H1 (cell line): Measurements from ENCODE around the gene ABCA6. TPM values are rescaled to one million over a fixed set of nuclear protein-coding genes. Genes with fewer than 3 reads are reported as not detected.

Experiments used
- CTCF ChIA-PET: fragments of 300-600 bp; sonication (Branson Sonifier 250); formaldehyde crosslinking; loops from one replicate; lab custom pipeline; 2021; ENCODE audit not compliant: partially characterized antibody; lab: Charles Lee
- POLR2A ChIA-PET: fragments of 300-600 bp; sonication (Branson Sonifier 250); formaldehyde crosslinking; loops from one replicate; lab custom pipeline; 2021; ENCODE audit warnings: inconsistent platforms; ENCODE audit not compliant: partially characterized antibody; lab: Charles Lee
- DNase-seq, 2 experiments: peaks; one replicate each; pipeline versions ENCODE4 v3.0.0 to v3.0.0-alpha.2; 2010 to 2022; ENCODE audit warnings: low spot score in 2 of 2, low read depth in 1 of 2, mixed read lengths in 1 of 2
- FAIRE-seq: peaks from 2 replicates; lab custom pipeline; 2011; peaks lifted over from hg19 to GRCh38; lab: Jason Lieb, UNC
- H2AFZ ChIP-seq: 2 replicates; pipeline ENCODE4 v1.8.1; 2012; ENCODE audit warnings: low read length, inconsistent platforms
- H2AK5ac ChIP-seq: 2 replicates; pipeline ENCODE4 v1.6.1; 2013; ENCODE audit warnings: low read depth, low read length
- H2BK120ac ChIP-seq: replicated peaks from 2 replicates; pipeline ENCODE3; 2013; ENCODE audit warnings: low read depth, low read length, inconsistent platforms
- H2BK12ac ChIP-seq: 2 replicates; pipeline ENCODE4 v1.6.1; 2013; ENCODE audit warnings: low read depth, low read length
- H2BK15ac ChIP-seq: 2 replicates; pipeline ENCODE4 v1.6.1; 2013; ENCODE audit warnings: low read length
- H2BK20ac ChIP-seq: 2 replicates; pipeline ENCODE4 v1.6.1; 2013; ENCODE audit warnings: low read length
- H2BK5ac ChIP-seq: 2 replicates; pipeline ENCODE4 v1.6.1; 2013; ENCODE audit warnings: low read depth, low read length
- H3K14ac ChIP-seq: 2 replicates; pipeline ENCODE4 v1.6.1; 2013; ENCODE audit warnings: inconsistent platforms; ENCODE audit not compliant: insufficient read length
- H3K18ac ChIP-seq: 2 replicates; pipeline ENCODE4 v1.6.1; 2013; ENCODE audit warnings: low read length; ENCODE audit errors: extremely low read depth
- H3K23ac ChIP-seq: 2 replicates; pipeline ENCODE4 v1.6.1; 2013; ENCODE audit warnings: inconsistent platforms; ENCODE audit not compliant: insufficient read length
- H3K23me2 ChIP-seq: 2 replicates; pipeline ENCODE4 v1.6.1; 2013; ENCODE audit warnings: low read depth, low read length
- H3K27ac ChIP-seq: 2 replicates; pipeline ENCODE4 v1.6.1; 2011; ENCODE audit warnings: low read depth, low read length, inconsistent platforms
- H3K27me3 ChIP-seq, 4 experiments: replicated peaks in 1 of 4; 1 replicate in 1 of 4; 2 replicates in 3 of 4; pipeline versions ENCODE4 v1.6.1 to v1.8.1; 2011 to 2013; ENCODE audit warnings: low read length in 3 of 4, mild to moderate bottlenecking in 3 of 4, inconsistent platforms in 2 of 4, mixed read lengths in 2 of 4, moderate library complexity in 1 of 4; ENCODE audit not compliant: control insufficient read depth in 3 of 4, insufficient read depth in 3 of 4; ENCODE audit errors: extremely low read depth in 1 of 4
- H3K36me3 ChIP-seq, 4 experiments: 2 replicates each; pipeline versions ENCODE4 v1.6.1 to v1.8.1; 2011 to 2013; ENCODE audit warnings: mild to moderate bottlenecking in 4 of 4, low read length in 3 of 4, moderate library complexity in 2 of 4, control low read depth in 1 of 4, inconsistent platforms in 1 of 4; ENCODE audit not compliant: insufficient read depth in 4 of 4, control insufficient read depth in 2 of 4
- H3K4ac ChIP-seq: replicated peaks from 2 replicates; pipeline ENCODE3; 2013; ENCODE audit warnings: low read length, low read depth, mixed read lengths, inconsistent platforms; ENCODE audit not compliant: insufficient read length
- H3K4me1 ChIP-seq, 4 experiments: replicated peaks in 1 of 4; 1 replicate in 1 of 4; 2 replicates in 3 of 4; pipeline versions ENCODE4 v1.6.1 to v1.8.1; 2011 to 2013; ENCODE audit warnings: low read length in 3 of 4, inconsistent platforms in 2 of 4, mixed read lengths in 1 of 4; ENCODE audit not compliant: insufficient read depth in 4 of 4, control insufficient read depth in 3 of 4
- H3K4me2 ChIP-seq, 2 experiments: 2 replicates each; pipeline versions ENCODE4 v1.6.1 to v1.8.1; 2011 to 2013; ENCODE audit warnings: low read depth in 2 of 2, low read length in 2 of 2, control low read depth in 1 of 2, inconsistent platforms in 1 of 2, mild to moderate bottlenecking in 1 of 2; ENCODE audit not compliant: insufficient read depth in 1 of 2
- H3K4me3 ChIP-seq, 4 experiments: fragments of 200-600, 300-600 bp in 1 of 4; sonication (generic), shearing (Covaris generic), sonication (Bioruptor Twin) in 1 of 4; 2 replicates each; pipeline versions ENCODE4 v1.5.1 to v1.8.1; 2011 to 2016; ENCODE audit warnings: low read length in 4 of 4, low read depth in 3 of 4, control low read depth in 2 of 4, inconsistent platforms in 2 of 4, mild to moderate bottlenecking in 2 of 4, mixed read lengths in 1 of 4, moderate library complexity in 1 of 4; ENCODE audit not compliant: insufficient read depth in 2 of 4; ENCODE audit errors: extremely low read depth in 1 of 4
- H3K56ac ChIP-seq: replicated peaks from 2 replicates; pipeline ENCODE3; 2013; ENCODE audit warnings: low read depth, mild to moderate bottlenecking, mixed read lengths, low read length, inconsistent platforms; ENCODE audit not compliant: insufficient read length
- H3K79me1 ChIP-seq: 2 replicates; pipeline ENCODE4 v1.6.1; 2013; ENCODE audit warnings: low read depth, low read length, control low read depth
- H3K79me2 ChIP-seq, 2 experiments: 2 replicates each; pipeline versions ENCODE4 v1.6.1 to v1.8.1; 2012 to 2013; ENCODE audit warnings: low read length in 2 of 2, mild to moderate bottlenecking in 2 of 2, inconsistent platforms in 1 of 2; ENCODE audit not compliant: insufficient read depth in 2 of 2, control insufficient read depth in 1 of 2
- H3K9ac ChIP-seq, 4 experiments: replicated peaks in 1 of 4; 1 replicate in 1 of 4; 2 replicates in 3 of 4; pipeline versions ENCODE4 v1.6.1 to v1.8.1; 2011 to 2013; ENCODE audit warnings: low read depth in 3 of 4, low read length in 3 of 4, control low read depth in 2 of 4, mild to moderate bottlenecking in 2 of 4, moderate library complexity in 2 of 4, inconsistent platforms in 1 of 4; ENCODE audit errors: extremely low read depth in 1 of 4
- H3K9me3 ChIP-seq, 2 experiments: 2 replicates each; pipeline versions ENCODE4 v1.6.1 to v1.8.1; 2012 to 2013; ENCODE audit warnings: mild to moderate bottlenecking in 2 of 2, moderate library complexity in 2 of 2, control low read depth in 1 of 2, inconsistent platforms in 1 of 2, low read depth in 1 of 2, low read length in 1 of 2, mixed read lengths in 1 of 2; ENCODE audit not compliant: insufficient read depth in 2 of 2
- H4K20me1 ChIP-seq, 2 experiments: replicated peaks in 1 of 2; 2 replicates each; pipeline versions ENCODE3 to v1.8.1; 2011 to 2013; ENCODE audit warnings: inconsistent platforms in 2 of 2, low read length in 2 of 2, mild to moderate bottlenecking in 1 of 2; ENCODE audit not compliant: insufficient read depth in 2 of 2, control insufficient read depth in 1 of 2
- H4K5ac ChIP-seq: 2 replicates; pipeline ENCODE4 v1.6.1; 2013; ENCODE audit warnings: low read length, low read depth, mixed read lengths, inconsistent platforms; ENCODE audit not compliant: insufficient read length
- H4K8ac ChIP-seq: 2 replicates; pipeline ENCODE4 v1.8.0; 2013; ENCODE audit warnings: mild to moderate bottlenecking, moderate library complexity, low read length, inconsistent platforms; ENCODE audit not compliant: insufficient read depth; ENCODE audit errors: extremely low read depth
- H4K91ac ChIP-seq: replicated peaks from 2 replicates; pipeline ENCODE3; 2013; ENCODE audit warnings: low read length, mixed read lengths, inconsistent platforms; ENCODE audit not compliant: insufficient read length
- SAP30 ChIP-seq: fragments of 300-600 bp; sonication (generic); IDR thresholded peaks from 2 replicates; pipeline ENCODE4 v1.7.1; 2012; ENCODE audit warnings: low read length, moderate library complexity, mild to moderate bottlenecking, inconsistent platforms; ENCODE audit not compliant: insufficient read depth, insufficient replicate concordance
- WGBS, 2 experiments: shearing (Covaris generic) in 1 of 2; methylation state at CpG; one replicate each; pipeline versions ENCODE4 v1.1.6 to v1.1.7; 2013 to 2015; ENCODE audit warnings: low lambda C conversion rate in 2 of 2, mixed read lengths in 2 of 2, inconsistent platforms in 1 of 2, low coverage in 1 of 2, missing lambda C conversion rate in 1 of 2; ENCODE audit not compliant: insufficient replicate concordance in 2 of 2, insufficient coverage in 1 of 2, insufficient read length in 1 of 2; ENCODE audit errors: extremely low coverage in 1 of 2, missing lambda C conversion rate in 1 of 2; 5-methylcytosine and 5-hydroxymethylcytosine counted together
- polyA plus RNA-seq, 7 experiments: library from polyadenylated mRNA; depleted of rRNA in 3 of 7; stranded (reverse) in 5 of 7; unstranded in 2 of 7; fragments of >200 nt in 5 of 7; fragments of 200-250 nt in 2 of 7; gene quantifications; 1 replicate in 5 of 7; 2 replicates in 1 of 7; 4 replicates in 1 of 7; pipeline versions ENCODE4 v1.2.1 to v1.2.3, GENCODE V29; 2011 to 2013; ENCODE audit warnings: missing spikeins in 2 of 7, mixed read lengths in 2 of 7
- total RNA-seq: library from RNA; stranded (reverse); fragmentation: NEBNext Ultra II Directional; extraction: Animal tissue kit (Norgen Biotek cat#: 25700); gene quantifications from 2 replicates; pipeline ENCODE4 v1.2.1, GENCODE V29; 2021

The ABCA6 gene
- total and polyA plus RNA-seq, 2 of the 8 experiments (the other 6 are each of a cell fraction or from before 2014, with no cell fraction given), result not detected

GRCh38 chr17:69143683-69144231 lies 2.1 kb upstream of the ABCA6 start:
- no peaks in the 10 kb centered on the region for H3K23me2 ChIP-seq
- POLR2A ChIA-PET, result no interaction called here
- no peak overlapping the region for H3K14ac ChIP-seq
- TF ChIP-seq SAP30, result no peak
- DNase-seq, result no peak
- H3K4me3 ChIP-seq, result no peak overlapping the region
- no peak overlapping the region for H2BK120ac ChIP-seq
- no peaks in the 10 kb centered on the region for H3K36me3 ChIP-seq
- H3K4me2 ChIP-seq, result no peak overlapping the region
- no peak overlapping the region for H3K4ac ChIP-seq
- peaks cover 0 to 5% (median 0%) of the 10 kb centered on the region in 4 experiments; a peak in 1 of 7 replicates for H3K4me1 ChIP-seq
- H3K23ac ChIP-seq, result no peak overlapping the region
- H4K20me1 ChIP-seq, result no peaks in the 10 kb centered on the region
- H2BK12ac ChIP-seq, result no peak overlapping the region
- no peaks in the 10 kb centered on the region for H3K9me3 ChIP-seq
- no peak overlapping the region for H4K5ac ChIP-seq
- no peaks in the 10 kb centered on the region for H3K27me3 ChIP-seq
- no peak overlapping the region for H3K56ac ChIP-seq
- H2AFZ ChIP-seq, result no peak overlapping the region
- H2BK15ac ChIP-seq, result no peak overlapping the region
- H3K18ac ChIP-seq, result no peak overlapping the region
- no peak overlapping the region for H2BK5ac ChIP-seq
- no peak overlapping the region for H3K27ac ChIP-seq
- no peak overlapping the region for H4K91ac ChIP-seq
- no peak overlapping the region for H2BK20ac ChIP-seq
- H3K79me1 ChIP-seq, result no peaks in the 10 kb centered on the region
- FAIRE-seq, result no peak
- H3K9ac ChIP-seq, result no peak overlapping the region
- 85% methylated on average over 3 of the region's 3 CpGs; no CpG with 5 or more reads in 1 of the 2 experiments for WGBS, 2 experiments
- H2AK5ac ChIP-seq, result no peak overlapping the region
- CTCF ChIA-PET, result interaction anchor here (1.1 kb wide), 2 partner anchors 10 to 349 kb away, joined by 3 to 6 read pairs; no protein-coding TSS in a partner anchor
- no peak overlapping the region for H4K8ac ChIP-seq
- no peaks in the 10 kb centered on the region for H3K79me2 ChIP-seq
